Fibroblast of gingiva (primary cell): ENCODE results near the gene HECTD1.
"Not testable (repeated sequence)": the region's sequence is repeated elsewhere in the genome, so short reads cannot be mapped to it uniquely, and the experiment has no call there.

Experiments
- DNase-seq: peaks from one replicate; pipeline ENCODE4 v3.0.0-alpha.2; 2011; ENCODE audit warnings: low read depth

Gene HECTD1

DNA sequence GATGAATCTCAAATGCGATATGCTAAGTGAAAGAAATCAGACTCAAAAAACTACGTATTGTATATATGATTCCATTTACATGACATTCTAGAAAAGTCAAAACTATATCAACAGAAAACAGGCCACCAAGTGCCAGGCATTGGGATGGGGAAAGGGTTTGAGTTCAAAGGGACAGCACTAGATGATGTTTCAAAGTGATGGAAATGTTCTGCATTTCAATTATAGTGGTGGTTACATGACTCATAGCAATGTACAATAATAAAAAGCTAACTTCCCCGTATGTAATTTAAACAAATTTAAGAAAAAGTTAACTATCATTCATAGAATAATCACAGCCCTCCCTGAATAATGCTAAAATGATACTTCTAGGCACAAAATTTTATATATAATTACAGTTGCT is 13.5 kb downstream of the HECTD1 start:
- no peak for DNase-seq

DNA sequence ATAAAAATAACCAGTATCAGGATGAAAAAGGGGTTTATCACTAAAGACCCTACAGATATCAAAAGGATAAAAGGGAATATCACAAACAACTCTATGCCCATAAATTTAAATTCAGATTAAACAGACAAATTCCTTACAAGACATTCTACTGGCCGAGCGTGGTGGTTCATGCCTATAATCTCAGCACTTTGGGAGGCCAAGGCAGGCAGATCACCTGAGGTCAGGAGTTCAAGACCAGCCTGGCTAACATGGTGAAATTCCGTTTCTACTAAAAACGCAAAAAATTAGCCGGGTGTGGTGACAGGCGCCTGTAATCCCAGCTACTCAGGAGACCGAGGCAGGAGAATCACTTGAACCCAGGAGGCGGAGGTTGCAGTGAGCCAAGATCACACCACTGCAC is 15.0 kb downstream of the HECTD1 start:
- DNase-seq, result not testable (repeated sequence)

DNA sequence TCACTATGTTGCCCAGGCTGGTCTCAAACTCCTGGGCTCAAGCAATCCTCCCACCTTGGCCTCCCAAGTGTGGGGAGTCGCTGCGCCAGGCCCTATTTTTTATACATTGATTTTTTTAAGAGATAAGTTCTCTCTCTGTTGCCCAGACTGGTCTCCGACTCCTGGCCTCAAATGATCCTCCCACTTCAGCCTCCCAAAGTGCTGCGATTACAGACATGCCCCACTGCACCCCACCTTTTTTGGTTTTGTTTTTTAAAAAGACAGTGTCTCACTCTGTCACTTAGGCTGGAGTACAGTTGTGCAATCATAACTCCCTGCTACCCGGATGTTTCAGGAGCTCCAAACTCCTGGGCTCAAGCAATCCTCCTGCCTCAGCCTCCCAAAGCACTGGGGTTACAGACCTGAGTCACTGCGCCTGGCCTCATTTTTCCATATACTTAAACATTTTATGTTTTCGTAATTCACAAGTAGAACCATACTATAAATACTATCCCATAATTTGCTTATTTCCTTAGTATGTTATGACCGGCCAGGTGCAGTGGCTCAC is 16.8 kb downstream of the HECTD1 start:
- no peak for DNase-seq

DNA sequence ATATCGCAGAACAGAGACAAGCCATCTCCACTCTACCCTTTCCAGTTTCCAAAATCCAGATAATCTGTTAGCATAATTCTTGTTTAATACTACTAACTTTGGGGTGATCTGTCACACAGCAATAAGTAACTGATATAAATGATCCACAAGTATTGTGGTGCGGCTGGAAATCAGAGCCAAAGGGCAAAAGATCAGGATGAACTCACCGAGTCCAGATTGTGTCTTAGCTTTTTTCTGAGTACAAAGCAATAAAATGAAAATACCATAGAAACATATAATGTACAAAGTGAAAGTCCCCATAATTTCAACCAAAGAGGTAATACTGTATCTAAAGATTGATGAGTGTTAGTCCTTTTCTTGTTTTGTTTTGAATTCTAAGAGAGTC is 17.4 kb downstream of the HECTD1 start:
- no peak for DNase-seq

DNA sequence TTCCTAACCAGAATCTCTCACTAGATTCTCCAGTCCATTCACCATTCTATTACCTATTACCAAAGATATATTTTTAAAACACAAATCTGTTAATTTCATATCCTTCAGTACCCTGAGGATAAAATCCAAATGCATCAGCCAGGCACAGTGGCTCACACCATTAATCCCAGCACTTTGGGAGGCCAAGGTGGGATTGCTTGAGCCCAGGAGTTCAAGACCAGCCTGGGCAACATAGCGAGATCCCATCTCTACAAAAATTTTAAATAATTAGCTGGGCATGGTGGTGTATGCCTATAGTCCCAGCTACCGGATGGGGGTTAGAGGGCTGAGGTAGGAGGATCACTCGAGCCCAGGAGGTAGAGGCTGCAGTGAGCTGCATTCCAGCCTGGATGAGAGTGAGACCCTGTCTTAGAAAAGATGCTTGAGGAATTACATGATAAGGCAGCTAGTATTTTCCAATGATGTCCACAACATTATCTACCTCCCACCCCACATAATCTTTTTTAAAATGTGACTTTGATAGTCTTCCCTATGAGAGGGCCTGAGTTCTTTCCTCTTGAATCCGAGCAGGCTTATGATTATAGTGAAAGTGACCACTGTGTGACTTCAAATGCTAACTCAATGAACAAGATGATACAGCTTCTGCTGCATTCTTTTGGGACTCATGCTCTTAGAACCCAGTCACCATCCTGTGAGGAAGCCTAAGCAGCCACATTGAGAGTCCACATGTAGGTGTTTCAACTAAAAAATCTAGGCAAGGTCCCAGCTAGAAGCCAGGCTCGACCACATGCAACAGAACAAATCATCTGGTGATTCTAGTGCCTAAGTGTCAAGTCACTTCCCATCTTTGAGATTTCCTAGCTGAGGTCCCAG is 18.0 kb downstream of the HECTD1 start:
- DNase-seq, result no peak

DNA sequence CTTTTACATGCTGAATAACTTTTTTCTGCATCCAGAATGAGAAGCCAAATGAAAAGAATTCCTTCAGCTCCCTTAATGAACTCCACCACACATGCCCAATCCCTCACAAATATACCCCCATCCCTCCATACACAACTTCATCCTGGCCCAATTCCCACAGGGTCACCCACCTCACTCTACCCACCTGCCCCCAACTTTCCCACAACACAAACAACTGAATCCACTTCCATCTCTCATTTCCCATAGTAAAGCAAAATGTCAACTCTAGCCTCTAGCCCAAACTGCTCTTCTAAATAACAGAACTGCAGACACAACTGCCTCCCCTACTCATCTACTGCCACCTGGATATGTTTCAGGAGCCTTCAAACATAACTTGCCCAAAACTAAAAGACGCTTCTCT is 18.8 kb downstream of the HECTD1 start:
- no peak for DNase-seq

DNA sequence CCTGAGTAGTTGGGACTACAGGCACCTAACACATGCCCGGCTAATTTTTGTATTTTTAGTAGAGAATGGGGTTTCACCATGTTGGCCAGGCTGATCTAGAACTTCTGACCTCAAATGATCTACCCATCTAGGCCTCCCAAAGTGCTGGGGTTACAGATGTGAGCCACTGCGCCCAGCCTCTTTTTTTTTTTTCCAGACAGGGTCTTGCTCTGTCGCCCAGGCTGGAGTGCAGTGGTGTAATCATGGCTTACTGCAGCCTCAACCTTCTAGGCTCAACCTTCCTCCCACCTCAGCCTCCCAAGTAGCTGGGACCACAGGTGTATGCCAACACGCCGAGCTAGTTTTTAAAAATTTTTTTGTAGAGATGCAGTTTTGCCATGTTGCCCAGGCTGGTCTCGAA is 25.6 kb downstream of the HECTD1 start:
- DNase-seq, result not testable (repeated sequence)

DNA sequence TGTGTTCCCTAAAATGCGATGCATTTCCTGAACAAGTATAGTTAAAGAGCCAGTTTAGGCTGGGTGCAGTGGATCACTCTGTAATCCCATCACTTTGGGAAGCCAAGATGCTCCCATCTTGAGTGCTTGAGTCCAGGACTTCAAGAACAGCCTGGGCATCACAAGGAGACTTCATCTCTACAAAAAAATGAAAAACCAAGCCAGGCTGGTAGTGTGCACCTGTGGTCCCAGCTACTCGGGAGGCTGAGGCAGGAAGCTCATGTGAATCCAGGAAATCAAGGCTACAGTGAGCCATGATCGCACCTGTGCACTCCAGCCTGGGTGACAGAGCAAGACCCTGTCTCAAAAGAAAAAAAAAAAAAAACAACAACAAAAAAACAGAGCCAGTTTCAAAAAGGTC is 26.3 kb downstream of the HECTD1 start:
- no peak for DNase-seq

DNA sequence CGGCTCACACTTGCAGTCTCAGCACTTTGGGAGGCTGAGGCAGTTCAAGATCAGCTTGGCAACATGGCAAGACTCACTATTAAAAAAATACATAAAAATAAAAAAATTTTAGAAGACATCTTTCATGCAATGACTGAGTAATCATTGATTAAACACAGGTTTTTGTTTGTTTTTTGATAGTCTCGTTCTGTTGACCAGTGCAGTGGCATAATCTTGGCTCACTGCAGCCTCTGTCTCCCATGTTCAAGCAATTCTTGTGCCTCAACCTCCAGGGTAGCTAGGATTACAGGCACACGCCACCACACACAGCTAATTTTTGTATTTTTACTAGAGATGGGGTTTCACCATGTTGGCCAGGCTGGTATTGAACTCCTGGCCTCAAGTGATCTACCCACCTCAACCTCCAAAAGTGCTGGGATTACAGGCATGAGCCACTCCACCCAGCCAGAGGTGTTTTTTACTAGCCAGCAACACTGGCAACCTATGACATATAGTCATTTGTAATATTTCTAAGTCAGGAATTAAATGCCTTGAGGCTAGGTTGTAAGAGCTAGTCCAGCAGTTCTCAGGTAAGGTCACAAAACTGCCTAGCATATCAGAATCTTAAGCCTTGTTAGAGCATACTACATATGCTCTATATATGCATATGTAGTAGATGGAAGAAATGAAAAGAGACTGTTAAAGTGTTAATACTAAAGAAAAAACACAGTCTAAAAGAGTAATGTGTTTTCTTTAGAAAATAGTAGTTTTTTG is 27.1 kb downstream of the HECTD1 start:
- no peak for DNase-seq

DNA sequence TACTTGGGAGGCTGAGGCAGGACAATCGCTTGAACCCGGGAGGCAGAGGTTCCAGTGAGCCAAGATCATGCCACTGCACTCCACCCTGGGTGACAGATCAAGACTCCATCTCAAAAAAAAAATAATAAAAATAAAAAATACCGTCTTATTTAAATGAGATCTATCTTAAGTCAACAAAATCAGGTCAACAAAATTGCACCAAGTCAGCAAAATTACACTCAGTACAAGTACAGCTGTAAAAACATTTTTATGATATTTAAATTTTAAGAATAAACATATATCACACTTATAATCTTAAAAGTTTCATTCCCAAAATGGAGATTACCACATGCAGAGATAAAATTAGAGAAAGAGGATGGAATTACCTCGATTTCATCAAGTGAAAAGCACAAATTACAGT is 33.2 kb downstream of the HECTD1 start:
- no peak for DNase-seq

DNA sequence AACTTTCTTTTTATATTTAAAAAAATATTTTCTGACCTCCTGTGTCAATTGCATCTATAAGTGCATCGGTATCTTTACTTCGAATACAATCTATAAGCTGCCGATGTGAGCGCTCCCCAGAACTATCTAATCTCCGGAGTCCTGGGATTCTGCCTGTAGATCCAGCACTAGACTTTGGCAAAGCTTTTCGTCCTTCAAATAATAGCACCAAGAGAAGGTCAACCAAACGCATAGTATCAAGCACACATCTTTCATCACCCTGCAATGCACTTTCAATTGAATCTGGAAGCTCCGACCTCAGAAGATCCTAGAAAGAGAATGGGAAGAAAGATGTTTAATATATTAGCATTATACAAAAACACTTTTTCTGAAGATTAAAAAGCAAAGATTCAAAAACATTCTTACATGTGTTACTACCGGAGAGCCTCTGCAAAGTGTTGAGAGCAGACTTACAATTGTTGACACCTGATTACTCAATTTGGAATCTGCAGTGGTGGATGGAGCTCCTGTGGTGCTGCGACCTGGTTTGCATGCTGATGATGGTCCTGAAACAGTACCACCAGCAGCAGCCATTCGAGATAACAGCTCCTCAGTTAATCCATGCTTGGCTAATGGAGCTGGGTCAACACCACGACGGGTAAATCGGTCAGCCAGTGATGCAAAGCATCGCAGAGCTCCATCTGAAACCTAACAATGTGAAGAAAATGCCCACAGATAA is 34.3 kb downstream of the HECTD1 start:
- no peak for DNase-seq

DNA sequence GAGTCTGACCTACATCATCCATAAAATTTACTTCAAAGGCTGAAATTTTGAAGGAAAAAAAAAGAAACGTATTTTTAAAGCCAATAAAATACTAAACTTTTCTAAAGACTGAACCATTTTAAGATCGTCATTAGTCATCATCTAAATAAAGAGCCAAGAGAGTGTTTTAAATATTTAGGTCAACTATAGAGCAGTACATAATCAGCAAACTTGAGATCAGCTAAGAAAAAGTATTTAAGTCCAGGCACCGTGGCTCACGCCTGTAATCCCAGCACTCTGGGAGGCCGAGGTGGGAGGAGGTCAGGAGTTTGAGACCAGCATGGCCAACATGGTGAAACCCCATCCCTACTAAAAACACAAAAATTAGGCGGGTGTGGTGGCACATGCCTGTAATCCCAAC is 35.5 kb downstream of the HECTD1 start:
- DNase-seq, result no peak

DNA sequence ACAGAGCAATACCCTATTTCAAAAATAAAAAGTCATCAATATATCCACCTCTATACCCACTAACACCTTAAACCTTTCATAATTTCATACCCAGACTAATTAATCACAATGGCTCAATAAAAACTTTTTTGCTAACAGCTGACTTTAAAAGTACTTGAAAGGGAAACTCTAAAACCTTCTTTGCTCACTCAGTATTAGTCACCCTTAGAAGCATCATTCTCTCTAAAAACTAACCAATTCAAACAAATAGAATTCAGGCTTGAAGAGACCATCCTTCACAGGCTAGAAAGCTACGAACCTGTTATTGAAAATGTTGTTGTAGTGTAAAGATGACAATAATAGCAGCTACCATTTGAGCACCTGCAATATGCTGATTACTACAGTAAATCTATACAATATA is 37.2 kb downstream of the HECTD1 start:
- no peak for DNase-seq

DNA sequence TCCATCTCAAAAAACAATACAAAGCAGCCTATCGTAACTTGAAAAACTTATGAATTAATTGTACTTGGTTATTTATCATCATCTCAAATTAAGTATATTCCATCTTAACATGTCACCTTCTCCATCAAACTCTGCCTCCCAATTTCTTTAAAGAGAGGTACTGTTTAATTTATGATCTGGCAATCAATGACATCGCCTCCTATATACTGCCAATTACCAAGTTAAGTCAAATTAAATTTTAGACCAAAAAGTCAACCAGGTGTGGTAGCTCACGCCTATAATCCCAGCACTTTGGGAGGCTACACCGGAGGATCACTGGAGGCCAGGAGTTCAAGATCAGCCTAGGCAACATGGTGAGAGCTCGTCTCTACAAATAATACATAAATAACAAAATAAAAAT is 37.7 kb downstream of the HECTD1 start:
- DNase-seq, result no peak

DNA sequence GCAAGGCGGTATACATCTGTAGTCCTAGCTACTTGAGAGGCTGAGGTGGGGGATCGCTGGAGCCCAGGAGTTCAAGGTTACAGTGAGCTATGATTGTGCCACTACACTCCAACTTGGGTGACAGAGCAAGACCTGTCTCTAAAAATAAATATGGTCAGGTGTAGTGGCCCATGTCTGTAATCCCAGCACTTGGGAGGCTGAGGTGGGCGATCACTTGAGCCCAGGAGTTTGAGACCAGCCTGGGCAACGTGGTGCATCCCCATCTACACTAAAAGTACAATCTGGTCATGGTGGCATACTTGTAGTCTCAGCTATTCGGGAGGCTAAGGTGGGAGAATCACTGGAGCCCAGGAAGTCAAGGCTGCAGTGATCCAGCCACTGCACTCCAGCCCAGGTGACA is 40.6 kb downstream of the HECTD1 start:
- no peak for DNase-seq

DNA sequence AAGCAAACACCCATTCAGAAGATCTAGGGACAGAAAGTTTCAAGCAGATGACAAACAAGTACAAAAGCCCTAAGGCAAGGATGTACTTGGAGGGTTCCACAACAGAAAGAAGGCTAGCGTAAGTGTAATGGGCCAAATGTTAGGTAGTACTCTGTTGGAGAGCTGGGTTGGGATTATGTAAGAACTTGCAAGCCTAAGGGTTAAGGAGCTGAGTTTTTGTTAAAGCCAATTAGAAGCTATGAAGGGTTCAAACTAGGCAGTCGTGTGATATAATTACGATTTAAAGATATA is 41.4 kb downstream of the HECTD1 start:
- DNase-seq, result no peak

DNA sequence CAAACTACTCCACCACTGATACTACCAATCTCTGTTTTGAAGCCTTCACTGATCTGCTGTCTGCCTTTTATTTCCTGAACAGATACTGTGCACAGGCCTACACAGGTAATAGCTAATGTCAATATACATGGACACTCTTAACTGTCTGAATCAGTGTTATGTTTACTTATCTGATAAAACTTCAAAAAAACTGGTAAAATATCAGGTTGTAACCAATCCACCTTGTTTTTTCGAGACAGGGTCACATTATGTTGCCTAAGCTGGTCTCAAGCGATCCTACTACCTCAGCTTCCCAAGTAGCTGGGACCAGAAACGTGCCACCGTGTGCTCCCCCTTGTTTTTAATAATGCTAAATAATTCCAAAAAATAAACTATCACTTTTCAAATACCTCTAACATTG is 43.5 kb downstream of the HECTD1 start:
- no peak for DNase-seq

DNA sequence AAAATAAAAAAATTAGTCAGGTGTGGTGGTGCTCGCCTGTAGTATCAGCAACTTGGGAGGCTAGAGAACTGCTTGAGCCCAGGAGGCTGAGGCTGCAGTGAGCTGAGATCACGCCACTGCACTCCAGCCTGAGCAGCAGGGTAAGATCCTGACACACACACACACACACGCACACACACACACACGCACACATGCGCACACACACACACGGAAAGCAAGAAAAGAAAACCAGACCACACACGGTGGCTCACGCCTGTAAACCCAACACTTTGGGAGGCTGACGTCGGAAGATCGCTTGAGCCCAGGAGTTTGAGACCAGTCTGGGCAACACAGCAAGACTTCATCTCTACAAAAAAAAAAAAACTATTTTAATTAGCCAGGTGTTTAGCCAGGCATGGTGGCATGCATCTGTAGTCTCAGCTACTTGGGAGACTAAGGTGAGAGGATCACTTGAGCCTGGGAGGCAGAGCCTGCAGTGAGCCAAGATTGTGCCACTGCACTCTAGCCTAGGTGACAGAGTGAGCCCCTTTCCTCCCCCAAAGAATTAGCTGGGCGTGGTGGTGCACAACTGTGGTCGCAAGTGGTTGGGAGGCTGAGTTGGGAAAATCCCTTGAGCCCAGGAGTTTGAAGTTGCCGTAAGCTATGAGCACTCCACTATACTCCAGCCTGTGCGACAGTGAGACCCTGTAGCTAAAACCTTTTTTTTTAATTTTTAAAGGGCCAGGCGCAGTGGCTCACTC is 44.5 kb downstream of the HECTD1 start:
- DNase-seq, result no peak

DNA sequence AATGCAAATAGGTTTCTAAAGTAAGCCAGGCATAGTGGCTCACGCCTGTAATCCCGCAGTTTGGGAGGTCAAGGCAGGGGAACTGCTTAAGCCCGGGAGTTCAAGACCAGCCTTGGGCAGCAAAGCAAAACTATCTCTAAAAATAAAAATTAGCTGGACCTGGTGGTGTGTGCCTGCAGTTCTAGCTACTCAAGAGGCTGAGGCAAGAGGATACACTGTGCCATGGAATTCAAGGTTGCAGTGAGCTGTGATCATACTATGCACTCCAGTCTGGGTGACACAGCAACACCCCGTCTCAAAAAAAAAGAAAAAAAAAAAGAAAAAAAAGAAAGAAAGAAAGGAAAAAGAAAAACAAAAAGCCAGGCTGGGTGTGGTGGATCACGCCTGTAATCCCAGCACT is 46.3 kb downstream of the HECTD1 start:
- no peak for DNase-seq

DNA sequence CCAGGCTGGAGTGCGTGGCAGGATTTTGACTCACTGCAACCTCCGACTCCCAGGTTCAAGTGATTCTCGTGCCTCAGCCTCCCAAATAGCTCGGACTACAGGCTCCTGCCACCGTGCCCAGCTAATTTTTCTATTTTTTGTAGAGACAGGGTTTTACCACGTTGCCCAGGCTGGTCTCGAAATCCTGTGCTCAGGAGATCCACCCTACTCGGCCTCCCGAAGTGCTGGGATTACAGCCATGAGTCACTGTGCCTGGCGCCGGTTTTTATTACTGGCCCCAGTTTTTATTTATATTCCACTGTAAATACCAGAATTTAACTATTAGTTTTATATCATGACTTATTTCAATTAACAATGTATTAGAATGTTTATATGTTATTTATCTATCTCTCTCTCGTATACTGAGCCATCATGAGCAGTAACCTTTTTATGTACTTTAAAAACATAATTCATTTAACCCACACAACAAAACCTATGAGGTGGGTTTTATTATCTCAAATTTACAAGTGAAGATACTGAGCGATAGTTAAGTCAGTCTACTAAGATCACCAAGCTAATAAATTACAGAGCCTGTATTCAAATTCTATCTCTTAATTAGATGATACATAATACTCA is 47.8 kb downstream of the HECTD1 start:
- peak; percentile 64 for DNase-seq

DNA sequence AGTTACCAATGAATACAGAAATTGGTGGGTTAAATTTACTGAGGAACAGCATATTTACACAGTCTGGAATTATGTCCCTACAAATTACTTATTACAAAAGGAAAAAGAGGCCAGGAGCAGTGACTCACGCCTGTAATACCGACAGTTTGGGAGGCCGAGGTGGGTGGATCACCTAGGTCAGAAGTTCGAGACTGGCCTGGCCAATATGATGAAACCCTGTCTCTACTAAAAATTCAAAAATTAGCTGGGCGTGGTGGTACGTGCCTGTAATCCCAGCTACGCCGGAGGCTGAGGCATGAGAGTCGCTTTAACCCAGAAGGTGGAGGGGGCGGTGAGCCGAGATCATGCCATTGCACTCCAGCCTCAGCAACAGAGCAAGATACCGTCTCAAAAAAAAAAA is 52.6 kb downstream of the HECTD1 start:
- DNase-seq, result peak; percentile 7
